ENCODE data around the gene KCNAB1.
"Not testable (repeated sequence)": the region's sequence is repeated elsewhere in the genome, so short reads cannot be mapped to it uniquely, and the experiment has no call there.

Gene KCNAB1

GRCh38 chr3:156551746-156552145 lies 431.4 kb downstream of the KCNAB1 start:
- DNase-seq = no peak

DNA sequence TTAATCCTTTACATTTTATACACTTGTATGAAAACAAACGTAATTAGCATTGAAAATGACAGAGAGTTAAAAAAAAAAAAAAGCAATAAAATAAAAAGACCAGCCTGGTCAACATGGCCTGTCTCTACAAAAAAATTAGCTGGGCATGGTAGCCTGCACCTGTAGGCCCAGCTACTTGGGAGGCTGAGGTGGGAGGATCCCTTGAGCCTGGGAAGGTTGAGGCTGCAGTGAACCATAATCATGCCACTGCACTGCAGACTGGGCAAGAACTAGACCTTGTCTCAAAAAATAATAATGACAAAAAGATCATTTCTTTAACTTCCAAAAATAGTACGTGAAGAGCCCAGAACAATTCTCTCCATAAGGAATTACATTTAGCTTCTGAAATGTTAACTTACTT lies 432.6 kb downstream of the KCNAB1 start:
- DNase-seq = no peak

DNA sequence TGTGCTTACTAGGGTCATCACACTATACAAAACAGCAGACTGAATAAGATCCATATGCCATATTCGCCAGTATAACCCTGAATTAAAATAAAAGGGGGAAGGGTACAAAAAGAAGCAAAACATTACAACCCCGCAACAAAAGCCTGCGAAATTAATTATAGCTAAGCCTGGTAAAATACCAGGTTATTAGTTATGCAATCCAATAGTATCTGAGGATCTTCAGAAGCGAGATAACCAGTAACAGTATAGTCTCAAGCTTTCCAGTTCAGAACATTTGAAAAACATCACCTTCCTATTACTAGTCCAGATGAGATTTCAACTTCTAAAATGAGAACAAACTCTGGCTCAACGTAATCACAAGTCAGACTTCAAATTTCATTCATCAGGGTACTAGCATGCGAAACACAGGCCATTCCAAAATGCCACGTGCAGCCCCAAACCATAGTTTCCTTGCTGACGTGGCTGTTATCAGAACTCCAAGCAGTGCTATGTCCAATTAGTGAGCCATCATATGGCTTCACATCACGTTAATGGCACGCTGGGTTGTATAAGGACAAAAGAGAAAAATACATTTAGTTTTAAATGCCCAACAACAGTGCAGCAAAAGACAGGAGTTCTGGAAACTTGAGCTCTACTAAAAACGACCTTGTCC lies 433.5 kb downstream of the KCNAB1 start:
- DNase-seq = no peak

DNA sequence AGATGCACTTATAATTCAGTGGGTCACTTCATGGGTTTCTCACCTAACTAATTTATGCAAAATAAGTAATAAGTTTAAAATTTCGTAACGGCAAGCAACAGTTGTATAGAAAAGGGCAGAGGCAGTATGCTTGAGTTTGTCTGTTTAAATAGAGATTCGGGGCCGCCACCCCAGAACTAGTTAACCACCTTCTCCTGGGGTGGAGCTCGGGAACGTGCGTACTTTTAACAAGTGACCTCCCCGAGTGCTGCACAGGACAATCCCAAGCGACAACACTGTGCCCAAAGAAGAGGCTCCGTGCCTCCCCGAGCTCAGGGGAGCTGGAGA lies 434.1 kb downstream of the KCNAB1 start:
- no peak for DNase-seq

GRCh38 chr3:156554842-156555687 lies 434.7 kb downstream of the KCNAB1 start, which contains the start of gene SSR3:
TSS of gene SSR3 (minus strand) at chr3:156555117. CDS start at chr3:156555089, 28 bp downstream.
- DNase-seq = peak; percentile 99

DNA sequence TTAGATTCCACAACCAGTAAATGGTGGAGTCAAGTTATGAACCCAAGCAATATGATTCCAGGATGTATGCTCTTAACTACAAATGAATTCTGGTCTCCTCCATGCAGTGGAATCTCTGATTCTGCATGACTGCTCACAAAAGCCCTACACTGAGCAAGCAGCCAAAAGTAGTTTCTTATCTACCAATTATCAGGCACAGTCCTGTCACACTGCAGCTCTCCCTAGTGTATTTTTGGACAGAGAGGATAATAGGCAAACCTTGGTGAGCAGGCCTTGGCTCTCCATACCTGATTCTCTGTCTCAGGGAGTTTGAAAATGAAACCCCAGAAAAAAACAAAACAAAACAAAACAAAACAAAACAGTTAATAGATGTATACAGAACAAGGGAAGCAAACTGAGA lies 438.0 kb downstream of the KCNAB1 start:
- DNase-seq = no peak

DNA sequence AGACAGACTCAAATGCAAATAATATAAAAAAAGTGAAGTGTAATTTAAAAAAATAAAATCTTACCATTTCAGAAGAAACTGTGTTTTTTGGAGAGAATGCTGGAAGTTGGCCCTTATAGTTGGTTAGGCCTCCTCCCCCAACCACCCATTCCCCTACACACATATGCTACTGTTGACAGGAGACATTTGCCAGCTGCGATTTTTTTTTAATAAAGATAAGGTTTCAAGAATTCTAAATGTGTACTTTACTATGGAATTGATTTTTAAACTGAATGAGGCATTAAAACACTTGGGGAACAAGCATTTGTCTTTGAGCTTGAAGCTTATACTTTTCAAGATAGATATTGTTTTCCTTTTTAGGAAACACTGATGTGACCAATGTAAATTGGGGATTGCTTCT lies 438.9 kb downstream of the KCNAB1 start:
- DNase-seq = no peak

- no peak for DNase-seq
Measured at GRCh38 chr3:156561533-156561932, 441.2 kb downstream of the KCNAB1 start.

DNA sequence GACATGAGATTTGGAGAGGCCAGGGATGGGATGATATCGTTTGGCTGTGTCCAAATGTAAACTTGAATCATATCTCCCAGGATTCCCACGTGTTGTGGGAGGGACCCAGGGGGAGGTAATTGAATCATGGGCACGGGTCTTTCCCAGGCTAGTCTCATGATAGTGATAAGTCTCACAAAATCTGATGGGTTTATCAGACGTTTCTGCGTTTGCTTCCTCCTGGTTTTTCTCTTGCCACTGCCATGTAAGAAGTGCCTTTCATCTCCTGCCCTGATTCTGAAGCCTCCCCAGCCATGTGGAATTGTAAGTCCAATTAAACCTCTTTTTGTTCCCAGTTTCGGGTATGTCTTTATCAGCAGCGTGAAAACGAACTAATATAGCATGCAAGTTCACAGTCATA lies 442.1 kb downstream of the KCNAB1 start:
- DNase-seq = not testable (repeated sequence)

DNA sequence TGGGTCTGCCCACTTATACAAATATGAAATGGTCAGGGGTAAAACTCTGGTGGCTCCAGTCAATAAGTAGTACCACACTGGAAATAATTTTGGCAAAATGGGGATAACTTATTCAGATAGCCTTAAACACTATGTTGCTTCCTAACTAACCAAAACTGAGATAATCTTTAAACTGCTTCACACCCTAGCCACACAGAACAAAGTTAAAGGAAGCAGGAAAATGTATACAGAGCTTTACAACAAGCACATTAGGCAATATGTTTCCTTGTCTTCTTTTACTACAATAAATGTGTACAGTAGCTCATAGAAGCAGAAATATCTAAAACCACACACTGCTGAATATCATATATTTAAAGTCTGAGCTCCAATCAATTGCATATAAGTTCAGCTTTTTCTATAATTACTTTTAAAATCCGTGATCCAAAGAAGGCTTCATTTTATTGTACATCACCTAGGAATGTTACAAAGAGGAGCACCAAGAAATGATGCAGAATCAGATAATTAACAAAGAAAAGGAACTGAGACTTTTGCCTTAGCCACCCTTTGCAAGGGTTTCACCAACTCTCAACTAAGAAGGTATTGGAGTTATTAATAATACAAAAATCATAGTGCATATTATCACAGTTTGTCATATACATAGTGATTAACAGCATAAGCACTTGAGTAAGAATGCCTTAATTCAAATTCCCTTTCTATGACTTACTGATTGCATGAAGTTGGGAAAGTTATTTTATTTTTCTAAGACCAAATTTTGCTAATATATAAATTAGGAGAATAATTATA lies 443.7 kb downstream of the KCNAB1 start:
- DNase-seq = no peak

- not testable (repeated sequence) for DNase-seq
Measured at GRCh38 chr3:156569016-156569415, 448.6 kb downstream of the KCNAB1 start.

DNA sequence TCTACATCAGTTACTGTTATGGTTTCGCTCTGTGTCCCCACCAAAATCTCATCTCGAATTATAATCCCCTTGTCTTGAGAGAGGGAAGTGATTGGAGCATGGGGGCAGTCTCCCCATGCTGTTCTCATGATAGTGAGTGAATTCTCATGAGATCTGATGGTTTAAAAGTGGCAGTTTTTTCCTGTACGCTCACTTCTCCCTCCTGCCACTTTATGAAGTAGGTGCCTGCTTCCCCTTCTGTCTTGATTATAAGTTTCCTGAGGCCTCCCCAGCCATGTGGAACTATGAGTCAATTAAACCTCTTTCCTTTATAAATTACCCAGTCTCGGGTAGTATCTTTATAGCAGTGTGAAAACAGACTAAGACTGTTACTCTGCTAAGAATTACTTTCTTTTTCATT lies 449.5 kb downstream of the KCNAB1 start:
- DNase-seq = not testable (repeated sequence)

DNA sequence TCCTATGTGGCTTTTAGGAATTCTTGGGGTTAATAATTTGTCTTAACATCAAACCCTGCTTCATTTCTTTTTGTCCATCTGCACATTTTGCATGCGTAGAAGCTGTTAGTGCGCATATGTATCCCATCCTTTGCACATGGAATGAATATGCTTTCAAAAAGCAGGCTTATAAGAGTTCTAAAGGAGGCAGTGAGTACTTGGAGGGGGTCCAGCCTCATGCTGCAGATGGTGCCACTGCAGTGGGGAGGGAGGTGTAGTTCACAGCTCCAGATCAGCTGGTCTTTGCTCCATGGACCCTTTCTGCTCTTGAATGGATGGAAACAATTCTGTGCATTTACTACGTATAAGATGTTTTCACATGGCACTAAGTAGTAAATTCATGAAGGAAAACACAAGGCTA lies 455.3 kb downstream of the KCNAB1 start:
- no peak for DNase-seq

GRCh38 chr3:156576051-156576450 lies 455.7 kb downstream of the KCNAB1 start:
- DNase-seq = no peak

DNA sequence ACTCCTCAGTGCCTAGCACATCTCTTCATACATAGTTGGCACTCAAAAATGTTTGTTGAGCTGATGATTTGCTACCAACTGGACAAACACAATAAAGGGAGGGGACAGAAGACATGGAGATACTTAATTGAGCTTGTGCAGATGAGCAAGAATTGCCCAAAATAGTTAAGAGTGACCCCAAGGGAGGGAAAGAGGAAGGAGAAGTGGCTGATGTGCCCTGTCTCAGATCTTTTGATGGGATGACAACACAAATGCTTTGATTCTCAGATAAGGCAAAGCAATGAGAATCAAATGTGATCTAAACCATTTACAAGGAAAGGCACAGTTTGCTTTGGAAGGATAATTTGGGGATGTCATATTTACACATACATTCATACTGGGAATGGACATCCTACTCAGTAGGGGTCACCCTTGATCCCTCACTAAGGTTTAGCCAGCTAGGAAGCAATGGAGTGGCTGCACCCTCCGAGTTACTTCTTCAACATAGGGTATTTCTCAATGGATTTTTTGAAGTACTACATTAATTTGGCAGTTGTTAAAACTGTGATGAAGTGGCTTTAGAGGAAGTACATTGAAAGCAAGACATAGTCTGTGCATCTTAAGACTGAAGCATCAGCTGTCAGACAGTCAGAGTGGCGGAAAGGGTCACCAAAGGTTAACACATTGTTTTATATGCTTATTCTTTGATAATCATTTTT lies 456.4 kb downstream of the KCNAB1 start:
- no peak for DNase-seq

GRCh38 chr3:156577736-156578135 lies 457.4 kb downstream of the KCNAB1 start:
- DNase-seq = no peak

DNA sequence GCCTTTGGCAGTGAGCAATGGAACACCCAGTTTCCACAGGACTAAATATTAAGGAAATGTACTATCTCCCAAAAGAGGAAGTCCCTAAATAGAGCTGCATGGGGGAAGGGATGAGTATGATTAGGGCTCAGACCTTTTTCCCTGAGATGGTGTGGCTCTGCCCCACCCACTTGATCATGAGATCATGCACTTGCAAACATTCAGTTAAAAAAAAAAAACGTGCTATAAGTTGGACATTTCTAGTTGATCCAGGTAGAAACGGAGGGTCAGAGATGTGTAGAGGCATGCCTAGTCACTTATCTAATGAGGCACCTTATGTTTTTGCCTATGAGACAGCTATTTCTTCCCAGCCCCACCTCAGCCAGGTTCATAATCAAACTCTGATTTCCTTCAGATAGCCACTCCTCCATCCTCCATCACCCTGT lies 459.1 kb downstream of the KCNAB1 start:
- no peak for DNase-seq

GRCh38 chr3:156581033-156581432 lies 460.7 kb downstream of the KCNAB1 start:
- no peak for DNase-seq

DNA sequence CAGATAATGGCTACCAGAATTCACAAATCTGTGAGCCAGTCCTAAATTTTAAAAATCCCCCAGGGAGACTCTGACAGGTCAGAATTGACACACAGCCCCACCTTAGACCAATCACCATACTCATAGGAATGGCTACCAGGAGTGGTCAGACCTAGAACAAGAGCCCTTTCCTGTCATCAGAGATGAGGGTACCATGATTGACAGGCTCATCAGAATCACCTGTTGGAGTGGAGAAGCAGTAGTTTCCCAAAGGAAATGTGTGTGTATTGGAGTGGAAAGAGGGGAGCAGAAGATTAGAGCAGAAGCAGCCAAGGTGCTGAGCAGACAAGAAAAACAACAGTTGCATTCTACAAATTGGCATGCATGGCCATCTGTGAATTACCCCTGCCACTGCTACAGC lies 461.6 kb downstream of the KCNAB1 start:
- no peak for DNase-seq

DNA sequence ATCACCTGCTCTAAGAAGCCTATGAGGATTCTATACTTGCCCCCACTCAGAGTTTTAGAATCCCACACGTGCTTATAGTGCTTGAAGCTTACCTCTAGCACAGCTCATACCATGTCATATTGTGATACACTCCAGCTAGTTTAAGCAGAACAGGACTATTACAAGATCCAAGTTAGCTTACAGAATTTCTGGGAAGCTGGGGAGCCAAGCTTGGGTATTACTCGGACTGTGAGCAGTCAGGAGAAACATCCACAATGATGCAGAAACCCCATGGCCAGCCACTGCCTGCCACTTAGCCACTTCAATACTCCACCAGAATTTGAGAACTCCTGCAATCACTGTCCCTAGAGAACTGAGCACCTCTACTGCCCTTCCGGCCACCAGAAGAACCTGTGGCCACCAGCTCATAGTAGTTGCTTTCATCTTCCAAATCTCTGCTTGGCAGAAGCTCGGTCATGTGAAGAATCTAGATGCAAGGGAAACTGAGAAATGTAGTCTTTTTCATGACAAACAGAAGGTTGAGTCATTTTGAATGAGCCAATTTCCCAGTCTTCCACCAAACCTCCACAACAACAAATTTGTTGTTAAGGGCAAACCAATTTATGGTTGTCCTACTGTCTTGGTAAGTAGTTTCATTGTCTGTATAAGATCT lies 462.3 kb downstream of the KCNAB1 start:
- no peak for DNase-seq

GRCh38 chr3:156583469-156583868 lies 463.1 kb downstream of the KCNAB1 start:
- DNase-seq = no peak

Data from CD4-positive, alpha-beta T cell treated with Interleukin-10 for 1 hour (primary cell).